Adrenal gland (tissue), 12 donors: ENCODE data around the gene ARAP2. TPM values are rescaled to one million over a fixed set of nuclear protein-coding genes. Genes with fewer than 3 reads are reported as not detected.
A peak's percentile ranks its signal among the peaks of the same experiment; 100 is the strongest.
"Not testable (repeated sequence)": the region's sequence is repeated elsewhere in the genome, so short reads cannot be mapped to it uniquely, and the experiment has no call there.

Source experiments
- DNase-seq, 7 donors: peaks; one replicate each; pipeline ENCODE4 v3.0.0-alpha.2; 2019 to 2020
- H3K27ac ChIP-seq, 5 donors: fragments of 200-600 bp; sonication (generic) in 4 of 5; 1 replicate in 3 of 5; 2 replicates in 2 of 5; pipeline versions ENCODE4 v1.5.1 to v1.8.0; 2016 to 2020; ENCODE audit warnings: mild to moderate bottlenecking in 1 of 5
- H3K27me3 ChIP-seq: fragments of 200-600 bp; 2 replicates; pipeline ENCODE4 v1.8.0; 2021
- H3K36me3 ChIP-seq, 2 donors: fragments of 200-600 bp; replicated peaks in 1 of 2; 1 replicate in 1 of 2; 2 replicates in 1 of 2; pipeline versions ENCODE4 v1.5.1 to v1.8.0; 2018 to 2022
- H3K4me1 ChIP-seq, 2 donors: fragments of 200-600 bp; replicated peaks in 1 of 2; 1 replicate in 1 of 2; 2 replicates in 1 of 2; pipeline versions ENCODE4 v1.5.1 to v1.8.0; 2018 to 2021
- H3K4me3 ChIP-seq, 4 donors: fragments of 200-600 bp; sonication (generic) in 3 of 4; one replicate each; pipeline ENCODE4 v1.5.1; 2016 to 2018
- H3K9me3 ChIP-seq, 3 donors: fragments of 200-600 bp; sonication (generic) in 1 of 3; replicated peaks in 1 of 3; 1 replicate in 2 of 3; 2 replicates in 1 of 3; pipeline versions ENCODE4 v1.5.1 to v1.8.0; 2016 to 2021
- POLR2A ChIP-seq, 2 donors: fragments of 450-650 bp; IDR thresholded peaks; one replicate each; pipeline ENCODE4 v1.6.1; 2017; ENCODE audit warnings: antibody characterized with exemption in 2 of 2, mild to moderate bottlenecking in 2 of 2, moderate library complexity in 1 of 2
- WGBS, 4 donors: extraction: QIAGEN DNeasy Blood & Tissue Kit in 2 of 4; methylation state at CpG; one replicate each; pipeline versions ENCODE4 v1.1.5 to v1.1.7; 2013 to 2017; 5-methylcytosine and 5-hydroxymethylcytosine counted together
- intact Hi-C, 2 donors: fragments of 100-400 bp; cut with DNase I; formaldehyde crosslinking; loops; one replicate each; pipeline versions ENCODE4 v1.14.1 to v1.15.0; 2022 to 2023
- polyA plus RNA-seq, 3 donors: library from polyadenylated mRNA; stranded (reverse); fragments of 200-250 nt in 2 of 3; fragments of 350-450 nt in 1 of 3; fragmentation: Illumina TruSeq in 1 of 3; extraction: RNeasy Lipid Tissue Mini Kit (QIAGEN cat#74804) in 1 of 3; gene quantifications; one replicate each; pipeline ENCODE4 v1.2.3, GENCODE V29; 2013 to 2014
- total RNA-seq, 9 donors: library from RNA; depleted of rRNA in 4 of 9; stranded (reverse); fragments of >200 nt in 4 of 9; fragments of 120-200 nt in 1 of 9; fragmentation: NEBNext Ultra II Directional in 1 of 9; extraction: Animal tissue kit (Norgen Biotek cat#: 25700) in 1 of 9; gene quantifications; one replicate each; pipeline versions ENCODE4 v1.1.0 to v1.2.4, GENCODE V29; 2013 to 2023
- TF ChIP-seq, protein P1 (sequence below), 6 experiments: fragments of 450-650 bp in 4 of 6; fragments of 200-600 bp in 2 of 6; sonication (generic) in 1 of 6; IDR thresholded peaks; 1 replicate in 5 of 6; 2 replicates in 1 of 6; pipeline versions ENCODE4 v1.5.1 to v1.8.0; 2016 to 2021; ENCODE audit warnings: antibody characterized with exemption in 6 of 6, mild to moderate bottlenecking in 2 of 6, moderate library complexity in 1 of 6
- donor health status: healthy with polysubstance abuse.
- donor health status: Bipolar disorder and iron deficiency.
- donor health status: DM: yes; HTN: yes; CAD: no.
- donor health status: DM: no; HTN: no; CAD: no.
- donor health status: DM: no; HTN: no; CAD: no.
- donor health status: DM: yes; HTN: yes; CAD: no.

Gene ARAP2
- total and polyA plus RNA-seq, 12 donors = 0.81 to 23.7 (median 4.4) TPM

DNA sequence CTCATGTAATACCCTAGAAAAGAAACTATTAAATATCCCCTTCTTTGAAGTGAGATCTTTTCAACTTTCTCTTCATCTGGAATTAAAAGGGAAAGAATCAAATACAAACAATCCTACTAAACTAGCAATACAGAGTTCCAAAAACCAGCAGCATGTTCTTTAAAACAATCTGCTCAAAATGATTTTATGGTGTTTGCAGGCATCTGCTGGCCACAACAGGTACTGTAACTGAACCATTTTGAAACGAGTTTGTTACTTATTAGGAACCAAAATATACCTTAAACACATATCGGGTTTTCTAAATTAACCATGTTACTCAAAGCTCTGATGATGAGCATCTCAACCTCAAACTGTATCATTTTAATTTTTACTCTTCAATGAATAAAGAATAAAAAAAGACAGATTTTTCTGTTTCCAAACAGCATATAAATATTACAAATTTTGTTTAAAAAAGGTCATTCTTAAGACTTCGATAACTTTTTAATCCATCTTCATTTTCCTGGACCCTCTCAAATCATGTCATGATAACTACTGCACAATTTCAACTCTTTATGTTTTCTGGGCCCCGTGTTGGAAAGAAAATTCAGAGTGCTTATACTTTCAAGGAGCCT is 56.5 kb downstream of the ARAP2 start:
- H3K27ac ChIP-seq = no peak overlapping the region
- no peak for DNase-seq
- no peaks in the 10 kb centered on the region for H3K27me3 ChIP-seq
- intact Hi-C loops = no loop called here
- H3K4me1 ChIP-seq = no peaks in the 10 kb centered on the region
- TF ChIP-seq POLR2A (IDR thresholded peaks at IDR 0.05) = no peak
- TF ChIP-seq, protein P1, sequence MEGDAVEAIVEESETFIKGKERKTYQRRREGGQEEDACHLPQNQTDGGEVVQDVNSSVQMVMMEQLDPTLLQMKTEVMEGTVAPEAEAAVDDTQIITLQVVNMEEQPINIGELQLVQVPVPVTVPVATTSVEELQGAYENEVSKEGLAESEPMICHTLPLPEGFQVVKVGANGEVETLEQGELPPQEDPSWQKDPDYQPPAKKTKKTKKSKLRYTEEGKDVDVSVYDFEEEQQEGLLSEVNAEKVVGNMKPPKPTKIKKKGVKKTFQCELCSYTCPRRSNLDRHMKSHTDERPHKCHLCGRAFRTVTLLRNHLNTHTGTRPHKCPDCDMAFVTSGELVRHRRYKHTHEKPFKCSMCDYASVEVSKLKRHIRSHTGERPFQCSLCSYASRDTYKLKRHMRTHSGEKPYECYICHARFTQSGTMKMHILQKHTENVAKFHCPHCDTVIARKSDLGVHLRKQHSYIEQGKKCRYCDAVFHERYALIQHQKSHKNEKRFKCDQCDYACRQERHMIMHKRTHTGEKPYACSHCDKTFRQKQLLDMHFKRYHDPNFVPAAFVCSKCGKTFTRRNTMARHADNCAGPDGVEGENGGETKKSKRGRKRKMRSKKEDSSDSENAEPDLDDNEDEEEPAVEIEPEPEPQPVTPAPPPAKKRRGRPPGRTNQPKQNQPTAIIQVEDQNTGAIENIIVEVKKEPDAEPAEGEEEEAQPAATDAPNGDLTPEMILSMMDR (IDR thresholded peaks at IDR 0.05) = peak; percentile 9 to 53 (median 37)
- H3K9me3 ChIP-seq = no peaks in the 10 kb centered on the region
- H3K36me3 ChIP-seq = no peaks in the 10 kb centered on the region
- 49 to 58% (median 54%) methylated on average over 4 of the region's 4 CpGs for WGBS, 4 donors
- no peak overlapping the region for H3K4me3 ChIP-seq

DNA sequence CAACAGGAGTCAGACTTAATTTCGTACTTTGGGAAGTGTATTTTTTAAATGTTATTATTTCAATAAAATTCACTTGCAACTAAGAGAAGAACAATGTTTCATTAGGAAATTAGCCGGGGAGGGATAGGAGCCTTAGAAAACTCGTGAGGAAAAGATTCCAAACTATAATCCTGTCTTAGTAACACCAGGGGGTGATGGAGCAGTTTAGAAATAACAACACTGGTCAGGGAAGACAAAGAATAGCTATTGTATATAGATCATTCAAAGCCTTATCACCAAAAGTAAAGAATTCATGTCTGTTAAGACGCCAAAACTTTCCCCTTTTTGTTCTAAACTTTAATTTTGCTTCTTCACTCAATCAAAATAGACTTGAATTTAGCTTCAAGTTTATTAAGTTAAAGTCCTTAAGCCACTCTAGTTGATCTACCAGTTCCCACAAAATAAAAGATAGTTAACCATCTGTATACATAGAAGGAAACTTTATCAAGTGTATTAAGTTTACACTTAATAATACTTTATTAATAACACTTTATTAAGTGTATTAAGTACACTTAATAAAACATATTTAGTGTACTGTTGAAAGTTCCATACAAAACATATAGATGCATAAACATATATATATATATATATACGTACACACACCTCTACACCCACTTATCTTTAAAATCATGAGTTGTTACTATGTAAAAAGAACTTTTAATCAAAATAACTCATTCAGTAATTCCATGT is 60.5 kb downstream of the ARAP2 start:
- Histone ChIP-seq H3K36me3 (no peaks in the 10 kb centered on the region), H3K9me3 (no peaks in the 10 kb centered on the region), H3K27ac (no peak overlapping the region), H3K4me1 (no peaks in the 10 kb centered on the region), H3K27me3 (no peaks in the 10 kb centered on the region), H3K4me3 (no peak overlapping the region)
- intact Hi-C loops = no loop called here
- WGBS, 4 donors = 65 to 73% (median 69%) methylated on average over 5 of the region's 5 CpGs
- no peak for DNase-seq
- TF ChIP-seq, protein P1 (IDR thresholded peaks at IDR 0.05) = no peak
- no peak for TF ChIP-seq POLR2A (IDR thresholded peaks at IDR 0.05)

DNA sequence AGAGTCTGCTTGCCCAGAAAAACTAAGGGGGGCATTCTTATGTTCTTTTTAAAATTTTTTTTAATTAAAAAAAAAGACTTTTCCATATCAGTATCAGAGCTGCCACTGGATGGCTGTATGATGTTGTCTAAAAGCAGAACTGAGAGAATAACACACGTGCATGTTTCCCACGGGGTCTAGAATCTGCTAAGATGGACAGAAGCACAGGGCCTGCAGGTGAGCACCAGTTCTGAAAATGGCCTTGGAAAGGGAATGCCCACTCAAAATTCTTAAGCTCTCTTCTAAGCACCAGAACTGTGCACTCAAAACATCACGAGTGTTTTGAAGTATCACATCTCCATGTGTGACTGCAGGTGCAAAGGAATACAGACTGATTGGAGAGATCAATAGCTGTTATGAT is 61.1 kb downstream of the ARAP2 start:
- Histone ChIP-seq H3K27ac (no peak overlapping the region), H3K27me3 (no peaks in the 10 kb centered on the region), H3K36me3 (no peaks in the 10 kb centered on the region), H3K4me3 (no peak overlapping the region), H3K4me1 (no peaks in the 10 kb centered on the region), H3K9me3 (no peaks in the 10 kb centered on the region)
- no peak for TF ChIP-seq POLR2A (IDR thresholded peaks at IDR 0.05)
- DNase-seq = no peak
- intact Hi-C loops = no loop called here
- 69 to 86% (median 76%) methylated on average over 3 of the region's 3 CpGs for WGBS, 4 donors

DNA sequence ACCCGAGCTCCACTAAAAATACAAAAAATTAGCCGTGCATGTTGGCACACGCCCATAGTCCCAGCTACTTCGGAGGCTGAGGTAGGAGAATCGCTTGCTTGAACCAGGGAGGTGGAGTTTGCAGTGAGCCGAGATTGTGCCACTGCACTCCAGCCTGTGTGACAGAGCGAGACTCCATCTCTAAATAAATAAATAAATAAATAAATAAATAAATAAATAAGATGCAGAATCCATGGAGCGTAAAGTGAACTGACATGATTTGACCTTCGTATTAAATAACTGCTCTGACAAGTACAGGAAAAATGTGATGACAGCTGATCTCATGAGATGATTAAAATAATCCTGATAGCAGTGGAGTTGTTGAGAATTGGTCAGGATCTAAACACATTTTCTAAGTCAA is 62.0 kb downstream of the ARAP2 start:
- DNase-seq, H3K4me1 ChIP-seq, H3K27ac ChIP-seq, H3K36me3 ChIP-seq, H3K9me3 ChIP-seq, H3K27me3 ChIP-seq, intact Hi-C loops, H3K4me3 ChIP-seq: not testable (repeated sequence)
- WGBS, 4 donors = 82 to 93% (median 83%) methylated on average over 9 of the region's 9 CpGs

DNA sequence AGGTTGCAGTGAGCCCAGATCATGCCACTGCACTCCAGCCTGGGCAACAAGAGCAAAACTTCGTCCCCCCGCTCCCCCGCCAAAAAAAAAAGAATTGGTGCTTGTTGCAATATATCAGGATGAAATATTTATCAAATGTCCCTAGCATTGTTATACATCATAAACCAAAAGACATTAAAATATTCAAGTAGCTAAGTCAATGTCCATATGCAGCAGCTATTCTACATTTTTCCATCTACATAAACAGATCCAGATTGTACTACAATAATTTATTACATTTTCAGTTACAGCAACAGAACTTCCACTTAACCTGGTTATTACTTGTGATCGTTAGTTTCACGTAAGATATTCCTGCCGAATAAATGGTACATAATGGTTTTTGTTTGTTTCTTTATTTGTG is 64.1 kb downstream of the ARAP2 start:
- no peaks in the 10 kb centered on the region for H3K27me3 ChIP-seq
- intact Hi-C loops = no loop called here
- H3K27ac ChIP-seq = no peak overlapping the region
- WGBS, 4 donors = 84 to 90% (median 87%) methylated on average over 6 of the region's 6 CpGs
- TF ChIP-seq, protein P1 (IDR thresholded peaks at IDR 0.05) = no peak
- no peak for TF ChIP-seq POLR2A (IDR thresholded peaks at IDR 0.05)
- no peaks in the 10 kb centered on the region for H3K4me1 ChIP-seq
- DNase-seq = no peak
- H3K9me3 ChIP-seq = no peaks in the 10 kb centered on the region
- no peaks in the 10 kb centered on the region for H3K36me3 ChIP-seq
- no peak overlapping the region for H3K4me3 ChIP-seq
